OCI-LY1 (cell line): ENCODE data around the gene FAM161B.
"Not testable (repeated sequence)": the region's sequence is repeated elsewhere in the genome, so short reads cannot be mapped to it uniquely, and the experiment has no call there.

Source experiments
- H2AFZ ChIP-seq: fragments of 200-600 bp; sonication (generic), shearing (Covaris generic); 2 replicates; pipeline ENCODE4 v1.6.0; 2014; ENCODE audit warnings: antibody characterized with exemption, mild to moderate bottlenecking, low read length
- H3F3A ChIP-seq: fragments of 200-600 bp; sonication (generic), shearing (Covaris generic); 2 replicates; pipeline ENCODE4 v1.6.0; 2014; ENCODE audit warnings: mild to moderate bottlenecking, antibody characterized with exemption, low read length, moderate library complexity; ENCODE audit not compliant: insufficient read depth
- H3K27ac ChIP-seq: fragments of 200-600 bp; sonication (generic); 2 replicates; pipeline ENCODE4 v1.5.1; 2014; ENCODE audit warnings: low read length, mixed run types, mild to moderate bottlenecking, low read depth; ENCODE audit not compliant: poor library complexity, severe bottlenecking
- H3K27me3 ChIP-seq: fragments of 200-600 bp; sonication (generic); 2 replicates; pipeline ENCODE4 v1.6.0; 2014; ENCODE audit warnings: antibody characterized with exemption, mild to moderate bottlenecking, low read length, moderate library complexity; ENCODE audit not compliant: insufficient read depth
- H3K36me3 ChIP-seq: fragments of 200-600 bp; sonication (generic); 2 replicates; pipeline ENCODE4 v1.6.1; 2014; ENCODE audit warnings: mild to moderate bottlenecking, antibody characterized with exemption, low read length, moderate library complexity, mixed read lengths; ENCODE audit not compliant: insufficient read depth
- H3K4me1 ChIP-seq: fragments of 200-600 bp; sonication (generic); 2 replicates; pipeline ENCODE4 v1.5.1; 2014; ENCODE audit warnings: mild to moderate bottlenecking, low read length, moderate library complexity; ENCODE audit not compliant: insufficient read depth, severe bottlenecking
- H3K4me2 ChIP-seq: fragments of 200-600 bp; sonication (generic), shearing (Covaris generic); 2 replicates; pipeline ENCODE4 v1.6.1; 2014; ENCODE audit warnings: low read length
- H3K4me3 ChIP-seq: fragments of 200-600 bp; sonication (generic); 2 replicates; pipeline ENCODE4 v1.5.1; 2014; ENCODE audit warnings: low read length, low read depth, mild to moderate bottlenecking, mixed read lengths; ENCODE audit not compliant: poor library complexity, severe bottlenecking
- H3K79me2 ChIP-seq: fragments of 200-600 bp; shearing (Covaris generic); 2 replicates; pipeline ENCODE4 v1.6.1; 2016; ENCODE audit warnings: mixed run types, low read length, mixed read lengths; ENCODE audit not compliant: insufficient read depth
- H3K9ac ChIP-seq: fragments of 200-600 bp; sonication (generic), shearing (Covaris generic); 2 replicates; pipeline ENCODE4 v1.6.1; 2014; ENCODE audit warnings: mild to moderate bottlenecking, low read length, mixed read lengths
- H3K9me2 ChIP-seq: fragments of 200-600 bp; sonication (generic), shearing (Covaris generic); 2 replicates; pipeline ENCODE4 v1.6.1; 2014; ENCODE audit warnings: low read depth, mild to moderate bottlenecking, low read length, mixed read lengths
- H3K9me3 ChIP-seq: fragments of 200-600 bp; shearing (Covaris generic); 2 replicates; pipeline ENCODE4 v1.6.1; 2014; ENCODE audit warnings: low read length, mixed read lengths
- H4K20me1 ChIP-seq: fragments of 200-600 bp; sonication (generic), shearing (Covaris generic); 2 replicates; pipeline ENCODE4 v1.6.0; 2016; ENCODE audit warnings: mild to moderate bottlenecking, low read length; ENCODE audit not compliant: insufficient read depth
- CTCF ChIP-seq: fragments of 200-600 bp; sonication (generic), shearing (Covaris generic); IDR thresholded peaks from 2 replicates; pipeline ENCODE4 v1.5.1; 2017; ENCODE audit warnings: mild to moderate bottlenecking, antibody characterized with exemption, low read length, moderate library complexity, mixed read lengths
- EZH2 ChIP-seq: fragments of 200-600 bp; sonication (generic), shearing (Covaris generic); IDR thresholded peaks from 2 replicates; pipeline ENCODE4 v1.8.0; 2017; ENCODE audit warnings: borderline replicate concordance, mixed run types, mild to moderate bottlenecking, antibody characterized with exemption, low read length, moderate library complexity, mixed read lengths

Gene FAM161B

GRCh38 chr14:73991092-73991491, 41.2 kb upstream of the FAM161B start:
- Histone ChIP-seq H3K27me3 (no peaks in the 10 kb centered on the region), H3K79me2 (no peaks in the 10 kb centered on the region), H4K20me1 (no peaks in the 10 kb centered on the region), H3K9ac (no peak overlapping the region), H3K9me3 (no peaks in the 10 kb centered on the region), H3K4me2 (no peak overlapping the region), H3K4me1 (peaks cover 16% of the 10 kb centered on the region), H3F3A (no peaks in the 10 kb centered on the region), H3K27ac (no peak overlapping the region), H3K4me3 (no peak overlapping the region), H3K36me3 (peaks cover 22% of the 10 kb centered on the region), H2AFZ (no peak overlapping the region), H3K9me2 (no peaks in the 10 kb centered on the region)
- TF ChIP-seq EZH2: no peak
- no peak for TF ChIP-seq CTCF

- not testable (repeated sequence) for H3K9me3 ChIP-seq, H3K9ac ChIP-seq, H2AFZ ChIP-seq, H3K79me2 ChIP-seq, H4K20me1 ChIP-seq, H3K4me1 ChIP-seq, H3K27me3 ChIP-seq, H3K9me2 ChIP-seq, H3F3A ChIP-seq, H3K4me3 ChIP-seq, H3K27ac ChIP-seq, H3K4me2 ChIP-seq
- peaks cover 28% of the 10 kb centered on the region for H3K36me3 ChIP-seq
Observed at GRCh38 chr14:73988656-73989055, 38.8 kb upstream of the FAM161B start.

- H3K9ac ChIP-seq: no peak overlapping the region
- no peaks in the 10 kb centered on the region for H3K27me3 ChIP-seq
- no peak overlapping the region for H2AFZ ChIP-seq
- peaks cover 28% of the 10 kb centered on the region for H3K36me3 ChIP-seq
- no peaks in the 10 kb centered on the region for H3K79me2 ChIP-seq
- no peak overlapping the region for H3K4me3 ChIP-seq
- no peaks in the 10 kb centered on the region for H3K9me3 ChIP-seq
- no peaks in the 10 kb centered on the region for H4K20me1 ChIP-seq
- no peak overlapping the region for H3K4me2 ChIP-seq
- no peaks in the 10 kb centered on the region for H3F3A ChIP-seq
- H3K27ac ChIP-seq: no peak overlapping the region
- no peak for TF ChIP-seq EZH2
- no peak for TF ChIP-seq CTCF
- no peaks in the 10 kb centered on the region for H3K9me2 ChIP-seq
- H3K4me1 ChIP-seq: no peaks in the 10 kb centered on the region
Observed at GRCh38 chr14:73988065-73988464, 38.2 kb upstream of the FAM161B start.

GRCh38 chr14:73977896-73978295, 28.0 kb upstream of the FAM161B start:
- H3K27ac ChIP-seq: no peak overlapping the region

More at GRCh38 chr14:73977896-73978295, 28.0 kb upstream of the FAM161B start:
- Histone ChIP-seq H2AFZ (no peak overlapping the region), H3K9me2 (no peaks in the 10 kb centered on the region), H3K9me3 (no peaks in the 10 kb centered on the region), H3K4me1 (no peaks in the 10 kb centered on the region), H3K9ac (no peak overlapping the region), H4K20me1 (no peaks in the 10 kb centered on the region), H3K4me2 (no peak overlapping the region), H3K36me3 (peaks cover 7% of the 10 kb centered on the region; the same call in 1 of the 2 replicates), H3K27me3 (no peaks in the 10 kb centered on the region), H3K4me3 (no peak overlapping the region), H3F3A (no peaks in the 10 kb centered on the region), H3K79me2 (no peaks in the 10 kb centered on the region)
- TF ChIP-seq EZH2 (no peak), CTCF (no peak)
